Stimulated activated CD4-positive, alpha-beta T cell treated with anti-CD3 and anti-CD28 coated beads, Interleukin-1b, Interleukin-23, amount 100 ng/mL, for 48 hours (primary cell): ENCODE results near the gene STK32B.
"Not testable (repeated sequence)": the region's sequence is repeated elsewhere in the genome, so short reads cannot be mapped to it uniquely, and the experiment has no call there.

Experiments
- DNase-seq: peaks from one replicate; pipeline ENCODE4 v3.0.0-alpha.2; 2020

Gene STK32B

GRCh38 chr4:5051278-5052203, at the start of gene STK32B:
Gene STK32B, plus strand, starts transcription at chr4:5051480.
- DNase-seq = peak; percentile 3

GRCh38 chr4:5001641-5002040, 49.6 kb upstream of the STK32B start:
- not testable (repeated sequence) for DNase-seq

GRCh38 chr4:5003372-5003857, 47.9 kb upstream of the STK32B start:
- no peak for DNase-seq

DNA sequence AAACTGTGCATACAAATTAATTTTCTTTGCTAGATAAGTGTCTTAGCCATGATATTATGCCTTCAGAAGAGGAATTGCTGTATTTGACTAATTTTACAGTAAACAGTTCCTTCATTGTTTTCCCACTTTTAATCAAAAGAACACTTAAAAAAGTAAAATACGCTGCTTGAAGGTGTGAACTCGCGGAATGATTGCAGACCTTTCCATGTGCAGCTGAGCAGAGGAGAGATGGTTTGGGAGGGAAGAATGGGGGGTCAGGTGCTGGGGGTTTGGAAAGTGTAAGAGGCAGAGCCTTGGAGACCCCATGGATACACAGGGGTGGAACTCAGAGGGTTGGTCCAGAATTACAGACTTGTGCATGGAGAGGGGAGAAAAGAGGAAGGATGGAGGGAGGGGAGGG, 47.4 kb upstream of the STK32B start:
- DNase-seq = no peak

- DNase-seq = no peak
These were observed 46.8 kb upstream of the STK32B start for GRCh38 chr4:5004496-5004895.

GRCh38 chr4:5006932-5007331, 44.3 kb upstream of the STK32B start:
- not testable (repeated sequence) for DNase-seq

DNA sequence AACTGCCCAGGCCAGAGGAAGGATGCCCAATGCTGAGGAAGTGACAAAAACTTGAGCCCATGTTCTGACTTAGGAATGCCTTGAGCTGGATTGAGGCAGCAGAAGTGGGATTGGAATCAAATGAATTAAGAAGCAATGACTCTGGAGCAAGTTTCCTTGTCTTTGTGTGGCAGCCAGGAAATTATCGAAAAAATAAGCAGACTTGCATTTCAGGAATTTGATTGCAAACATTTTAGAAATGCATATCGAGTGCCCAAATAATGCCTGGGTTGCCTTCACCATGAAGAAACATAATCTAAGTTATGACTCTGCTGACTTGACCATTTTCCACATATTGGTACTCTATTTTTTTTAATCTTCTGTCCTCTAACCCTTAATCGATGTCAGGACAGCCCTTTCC, 41.5 kb upstream of the STK32B start:
- no peak for DNase-seq

GRCh38 chr4:5010984-5011383, 40.3 kb upstream of the STK32B start:
- no peak for DNase-seq

DNA sequence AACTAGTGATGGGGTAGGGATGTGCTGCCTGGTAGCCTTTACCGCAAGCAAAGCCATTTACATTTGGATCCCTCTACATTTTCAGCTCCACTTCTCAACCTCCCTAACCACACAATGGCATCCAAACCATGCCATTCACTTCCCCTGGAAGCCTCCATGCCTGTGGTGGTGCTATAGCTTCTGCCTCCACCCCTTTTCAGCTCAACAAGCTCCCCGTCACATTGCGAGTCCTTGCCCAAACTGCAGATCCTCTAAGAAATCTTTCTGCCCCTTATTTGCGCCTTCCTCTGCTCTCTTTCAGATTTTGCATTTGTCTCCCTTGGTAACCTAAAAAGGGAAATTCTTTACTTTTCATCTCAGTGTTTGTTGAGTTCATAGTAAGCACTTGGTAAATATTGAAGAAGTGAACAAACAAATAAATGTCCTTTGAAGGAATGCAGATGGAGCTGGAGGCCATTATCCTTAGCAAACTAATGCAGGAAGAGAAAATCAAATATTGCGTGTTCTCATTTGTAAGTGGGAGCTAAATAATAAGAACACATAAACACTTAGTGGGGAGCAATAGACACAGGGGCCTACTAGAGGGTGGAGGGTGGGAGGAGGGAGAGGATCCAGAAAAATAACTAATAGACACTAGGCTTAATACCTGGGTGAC, 38.9 kb upstream of the STK32B start:
- DNase-seq = no peak

- DNase-seq = no peak
These were observed 38.3 kb upstream of the STK32B start for GRCh38 chr4:5012958-5013357.

GRCh38 chr4:5014007-5014682, 37.1 kb upstream of the STK32B start:
- DNase-seq = no peak

GRCh38 chr4:5018096-5018495, 33.2 kb upstream of the STK32B start:
- no peak for DNase-seq

DNA sequence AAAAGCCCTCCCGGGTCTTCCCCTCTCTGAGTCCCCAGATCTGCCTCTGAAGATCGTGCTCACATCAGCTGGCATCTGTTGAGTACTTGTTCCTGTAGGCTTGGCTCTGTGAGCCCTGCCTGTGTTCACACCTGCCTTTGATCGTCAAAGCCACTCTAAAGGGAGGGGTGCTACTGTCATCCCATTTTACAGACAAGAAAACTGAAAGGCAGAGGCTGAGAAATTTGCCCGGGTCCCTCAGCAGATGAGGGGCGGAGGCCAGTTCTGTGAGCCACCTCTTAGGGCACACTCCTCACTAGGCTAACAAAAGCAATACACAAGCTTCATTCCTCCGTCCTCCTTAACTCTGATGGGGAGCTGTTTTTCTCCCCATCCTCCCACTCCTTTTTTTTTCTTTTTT, 32.7 kb upstream of the STK32B start:
- DNase-seq = no peak

DNA sequence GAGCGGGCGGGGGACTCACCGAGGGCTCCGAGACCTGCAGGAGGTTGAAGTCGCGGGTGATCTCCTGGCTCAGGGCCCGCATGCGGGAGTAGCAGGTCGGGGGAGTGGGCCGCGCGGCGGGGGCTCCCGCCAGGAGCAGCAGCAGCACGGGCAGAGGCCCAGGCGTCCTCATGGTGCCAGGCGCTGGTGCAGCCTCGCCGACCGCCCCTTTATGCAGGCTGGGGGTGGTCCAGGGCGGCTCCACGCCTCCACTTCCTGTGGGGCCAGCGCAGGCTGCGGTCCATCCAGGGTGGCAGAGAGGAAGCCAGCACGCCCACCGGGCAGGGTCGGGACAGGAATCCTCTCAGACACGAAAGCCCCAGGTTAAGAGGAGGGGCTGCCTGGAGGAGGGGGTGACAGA, 32.0 kb upstream of the STK32B start, which contains the start of gene CYTL1:
Gene CYTL1 (minus strand): TSS at position 185 of the 400 bp plus-strand sequence. CDS start 13 bp downstream, at position 172.
- no peak for DNase-seq

DNA sequence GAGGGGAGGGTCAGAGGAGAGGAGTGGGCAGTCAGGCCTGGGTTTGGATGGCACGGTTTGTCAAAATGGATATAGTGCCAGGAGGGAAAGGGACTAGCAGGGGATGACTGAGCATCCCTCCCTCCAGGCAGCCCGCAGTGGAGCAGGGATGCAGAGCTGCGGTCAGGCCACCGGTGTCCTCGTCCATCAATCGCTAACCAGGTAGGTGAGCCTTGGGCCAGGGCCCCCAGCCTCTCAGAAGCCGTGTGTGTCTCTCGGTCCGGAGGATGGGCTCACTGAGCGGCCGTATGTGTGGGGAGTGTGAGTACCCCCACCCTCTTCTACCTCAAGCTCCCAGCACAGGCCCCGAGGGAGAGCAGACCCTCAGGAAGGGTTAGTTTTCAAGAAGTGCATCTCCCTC, 31.5 kb upstream of the STK32B start:
- no peak for DNase-seq

DNA sequence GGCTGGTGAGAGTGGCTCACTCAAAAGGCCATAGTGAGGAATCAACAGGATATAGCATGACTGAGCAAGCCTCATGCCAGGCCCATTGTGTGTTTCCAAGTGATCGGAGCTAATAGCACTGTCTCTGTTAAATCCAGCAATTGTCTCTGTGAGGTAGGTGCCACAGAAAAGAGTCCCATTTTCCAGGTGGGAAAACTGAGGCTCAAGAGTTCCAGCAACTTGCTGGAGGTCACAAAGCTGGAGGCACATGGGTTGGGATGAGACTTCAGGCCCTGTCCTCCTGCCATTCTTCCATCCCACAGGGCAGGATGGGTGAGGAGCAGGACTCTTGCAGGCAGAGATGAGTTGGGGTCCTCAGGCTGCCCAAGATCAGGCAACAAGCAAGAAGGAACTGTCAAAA, 30.9 kb upstream of the STK32B start:
- DNase-seq = no peak

GRCh38 chr4:5021546-5021945, 29.7 kb upstream of the STK32B start:
- DNase-seq = no peak

GRCh38 chr4:5024673-5025072, 26.6 kb upstream of the STK32B start:
- no peak for DNase-seq

DNA sequence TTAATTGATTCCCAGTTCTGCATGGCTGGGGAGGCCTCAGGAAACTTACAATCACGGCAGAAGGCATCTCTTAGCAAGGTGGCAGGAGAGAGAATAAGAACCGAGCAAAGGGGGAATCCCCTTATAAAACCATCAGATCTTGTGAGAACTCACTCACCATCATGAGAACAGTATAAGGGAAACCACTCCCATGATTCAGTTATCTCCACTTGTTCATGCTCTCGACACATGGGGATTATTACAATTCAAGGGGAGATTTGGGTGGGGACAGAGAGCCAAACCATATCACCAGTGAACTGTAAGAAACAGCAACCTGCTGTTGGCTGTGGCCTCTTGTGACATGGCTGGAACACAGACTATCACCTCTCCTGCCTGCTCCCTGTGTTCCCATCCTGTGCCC, 24.9 kb upstream of the STK32B start:
- DNase-seq = no peak

DNA sequence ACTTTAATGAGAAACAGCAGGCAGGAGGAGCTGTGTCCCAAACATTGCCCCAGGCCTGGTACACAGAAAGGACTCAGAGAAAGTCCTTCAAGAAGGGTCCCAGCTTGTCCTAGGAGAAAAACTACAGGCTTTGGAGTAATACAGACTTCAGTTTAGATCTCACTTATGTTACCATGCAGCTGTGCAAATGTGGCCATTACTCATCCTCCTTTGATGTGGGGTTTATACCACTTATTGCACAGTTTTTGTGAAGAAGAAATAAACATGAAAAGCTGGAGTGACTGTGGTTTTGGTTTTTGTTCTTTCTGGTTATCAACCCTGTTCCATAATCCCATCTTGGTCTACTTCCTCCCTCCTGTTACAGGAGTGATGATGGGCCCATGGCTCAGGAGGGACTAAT, 23.9 kb upstream of the STK32B start:
- DNase-seq = no peak

GRCh38 chr4:5028480-5028879, 22.8 kb upstream of the STK32B start:
- DNase-seq = no peak

DNA sequence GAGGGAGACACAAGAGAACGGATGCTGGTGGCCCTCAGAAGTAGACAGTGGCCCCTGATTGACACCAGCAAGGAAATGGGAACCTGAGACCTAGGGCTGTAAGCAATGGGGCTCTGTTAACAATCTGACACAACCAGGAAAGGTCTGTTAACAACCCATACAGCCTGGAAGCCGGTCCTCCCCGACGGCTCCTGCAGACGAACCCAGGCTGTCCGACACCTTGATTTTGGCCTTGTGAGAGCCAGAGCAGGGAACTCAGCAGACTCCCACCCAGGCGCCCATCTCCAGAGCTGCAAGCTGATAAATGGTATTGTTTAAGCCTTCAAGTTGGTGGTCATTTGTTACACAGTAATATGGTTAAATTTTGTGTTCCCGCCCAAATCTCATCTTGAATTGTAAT, 21.8 kb upstream of the STK32B start:
- no peak for DNase-seq

GRCh38 chr4:5030221-5030620, 21.1 kb upstream of the STK32B start:
- no peak for DNase-seq

GRCh38 chr4:5030927-5031326, 20.4 kb upstream of the STK32B start:
- DNase-seq = no peak
